Upper lobe of left lung (tissue), 6 donors: ENCODE data around the gene FBXO8. TPM values are rescaled to one million over a fixed set of nuclear protein-coding genes. Genes with fewer than 3 reads are reported as not detected.

Experiments
- ATAC-seq, 2 donors: fragments of 200-7000 bp; cut with Tn5 transposase; one replicate each; pipeline ENCODE4 v1.9.1; 2022; ENCODE audit warnings: mild to moderate bottlenecking in 2 of 2, moderate library complexity in 2 of 2; ENCODE audit not compliant: low FRiP score in 2 of 2
- DNase-seq, 2 donors: peaks; one replicate each; pipeline ENCODE4 v3.0.0-alpha.2; 2019 to 2020
- H3K27ac ChIP-seq, 4 donors: fragments of 200-600 bp; sonication (generic); one replicate each; pipeline ENCODE4 v1.5.1; 2016 to 2019
- H3K27me3 ChIP-seq, 4 donors: fragments of 200-600 bp; sonication (generic); one replicate each; pipeline ENCODE4 v1.5.1; 2017 to 2019
- H3K36me3 ChIP-seq, 4 donors: fragments of 200-600 bp; sonication (generic); one replicate each; pipeline ENCODE4 v1.5.1; 2016 to 2019
- H3K4me1 ChIP-seq, 4 donors: fragments of 200-600 bp; sonication (generic); one replicate each; pipeline ENCODE4 v1.5.1; 2018 to 2019
- H3K4me3 ChIP-seq, 4 donors: fragments of 200-600 bp; sonication (generic); one replicate each; pipeline ENCODE4 v1.5.1; 2017 to 2019; ENCODE audit warnings: mild to moderate bottlenecking in 2 of 4, moderate library complexity in 1 of 4
- H3K9me3 ChIP-seq, 4 donors: fragments of 200-600 bp; sonication (generic); one replicate each; pipeline ENCODE4 v1.5.1; 2018 to 2019
- EP300 ChIP-seq, 4 donors: sonication (generic); formaldehyde crosslinking; IDR thresholded peaks; one replicate each; pipeline ENCODE4 v1.5.1; 2017; ENCODE audit warnings: antibody characterized with exemption in 4 of 4, control low read depth in 2 of 4
- POLR2A ChIP-seq, 4 donors: fragments of 450-650 bp; IDR thresholded peaks; one replicate each; pipeline ENCODE4 v1.5.1; 2016 to 2017; ENCODE audit warnings: antibody characterized with exemption in 4 of 4, mild to moderate bottlenecking in 2 of 4
- POLR2AphosphoS5 ChIP-seq, 2 donors: sonication (generic); formaldehyde crosslinking; IDR thresholded peaks; one replicate each; pipeline ENCODE4 v1.5.1; 2017; ENCODE audit warnings: antibody characterized with exemption in 2 of 2
- WGBS, 2 donors: methylation state at CpG; one replicate each; pipeline ENCODE4 v1.1.5; 2017 to 2018; 5-methylcytosine and 5-hydroxymethylcytosine counted together
- total RNA-seq, 6 donors: library from RNA; depleted of rRNA in 4 of 6; stranded (reverse); fragments of >200 nt in 4 of 6; gene quantifications; one replicate each; pipeline versions ENCODE4 v1.1.0 to v1.2.1, GENCODE V29; 2016 to 2021
- TF ChIP-seq, protein P1 (sequence below), 6 experiments: fragments of 450-650 bp in 4 of 6; fragments of 200-600 bp in 2 of 6; sonication (generic) in 2 of 6; IDR thresholded peaks; one replicate each; pipeline ENCODE4 v1.5.1; 2016 to 2019; ENCODE audit warnings: antibody characterized with exemption in 6 of 6
- donor health status: DM: no; HTN: no; CAD: no; lungs with moderate emphysema.
- donor health status: DM: no; HTN: yes; CAD: no; lungs with severe emphysema.

The FBXO8 gene, protein sequence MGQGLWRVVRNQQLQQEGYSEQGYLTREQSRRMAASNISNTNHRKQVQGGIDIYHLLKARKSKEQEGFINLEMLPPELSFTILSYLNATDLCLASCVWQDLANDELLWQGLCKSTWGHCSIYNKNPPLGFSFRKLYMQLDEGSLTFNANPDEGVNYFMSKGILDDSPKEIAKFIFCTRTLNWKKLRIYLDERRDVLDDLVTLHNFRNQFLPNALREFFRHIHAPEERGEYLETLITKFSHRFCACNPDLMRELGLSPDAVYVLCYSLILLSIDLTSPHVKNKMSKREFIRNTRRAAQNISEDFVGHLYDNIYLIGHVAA
- total RNA-seq, result 10 to 100 TPM; 13.5 to 48.9 (median 26.1) TPM

DNA sequence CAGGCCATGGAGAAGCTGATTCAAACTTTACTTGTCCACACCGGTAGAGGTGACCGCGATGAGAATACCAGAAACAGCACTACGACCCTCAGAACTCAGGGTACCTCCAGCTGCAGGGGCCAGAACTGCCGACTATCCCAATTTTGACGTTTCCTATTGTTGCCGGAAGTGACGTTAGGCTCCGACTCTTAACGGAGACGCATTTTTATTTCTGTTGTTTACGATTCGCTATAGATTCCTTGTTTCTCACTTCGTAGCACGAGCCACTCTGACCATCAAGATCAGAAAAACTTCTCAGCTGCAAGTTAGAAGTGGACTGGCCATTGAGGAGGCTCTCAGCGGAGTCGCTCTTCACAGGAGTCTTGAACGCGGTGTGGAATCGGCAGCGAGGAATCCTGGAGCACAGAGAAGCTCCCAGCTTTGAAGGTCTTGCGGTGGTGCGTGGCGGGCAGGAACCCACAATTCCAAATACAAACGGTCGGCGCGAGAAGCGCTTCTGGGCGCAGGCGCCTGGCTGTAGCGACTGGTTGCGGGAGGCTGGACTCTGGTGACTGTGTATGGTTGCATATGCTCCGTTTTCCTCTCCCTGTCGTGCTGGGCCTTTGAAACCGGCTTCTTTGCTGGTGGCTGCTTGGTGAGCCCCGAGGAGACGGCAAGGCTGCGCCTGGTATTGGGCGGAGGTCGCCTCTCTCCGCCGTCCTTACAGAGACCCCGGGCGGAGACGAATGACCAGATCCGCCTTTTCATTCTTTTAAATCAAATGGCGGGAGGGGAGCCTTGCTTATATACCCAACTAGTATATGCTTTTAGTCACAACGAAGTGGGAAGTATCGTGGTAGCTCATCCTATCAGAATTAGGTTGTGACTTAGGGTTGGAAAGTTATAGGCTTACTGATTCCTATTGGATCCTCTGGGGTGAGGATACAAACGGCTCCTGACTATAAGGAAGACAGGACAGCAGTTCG, at the start of gene FBXO8, which contains the start of gene CEP44:
Gene FBXO8 (minus strand): TSS at position 161 of the 965 bp plus-strand sequence. CDS start 20,575 bp downstream, outside the sequence.
Gene CEP44 (plus strand): TSS at position 405 of the 965 bp plus-strand sequence. CDS start 15,211 bp downstream, outside the sequence.
- H3K4me1 ChIP-seq, result peaks cover 6 to 28% (median 25%) of the 10 kb centered on the region in 4 donors
- no peaks in the 10 kb centered on the region for H3K9me3 ChIP-seq
- whole genome bisulfite sequencing, 2 donors, result 1% methylated on average over 30 to 51 of the region's 52 CpGs
- no peaks in the 10 kb centered on the region for H3K36me3 ChIP-seq
- peak within 1 kb of the TSS; percentile 95 to 99 (median 97) for H3K27ac ChIP-seq
- peak; percentile 71 to 86 for DNase-seq
- peak; percentile 92 for ATAC-seq
- peak within 1 kb of the TSS; percentile 70 to 89 (median 78) for H3K4me3 ChIP-seq
- TF ChIP-seq, protein P1, sequence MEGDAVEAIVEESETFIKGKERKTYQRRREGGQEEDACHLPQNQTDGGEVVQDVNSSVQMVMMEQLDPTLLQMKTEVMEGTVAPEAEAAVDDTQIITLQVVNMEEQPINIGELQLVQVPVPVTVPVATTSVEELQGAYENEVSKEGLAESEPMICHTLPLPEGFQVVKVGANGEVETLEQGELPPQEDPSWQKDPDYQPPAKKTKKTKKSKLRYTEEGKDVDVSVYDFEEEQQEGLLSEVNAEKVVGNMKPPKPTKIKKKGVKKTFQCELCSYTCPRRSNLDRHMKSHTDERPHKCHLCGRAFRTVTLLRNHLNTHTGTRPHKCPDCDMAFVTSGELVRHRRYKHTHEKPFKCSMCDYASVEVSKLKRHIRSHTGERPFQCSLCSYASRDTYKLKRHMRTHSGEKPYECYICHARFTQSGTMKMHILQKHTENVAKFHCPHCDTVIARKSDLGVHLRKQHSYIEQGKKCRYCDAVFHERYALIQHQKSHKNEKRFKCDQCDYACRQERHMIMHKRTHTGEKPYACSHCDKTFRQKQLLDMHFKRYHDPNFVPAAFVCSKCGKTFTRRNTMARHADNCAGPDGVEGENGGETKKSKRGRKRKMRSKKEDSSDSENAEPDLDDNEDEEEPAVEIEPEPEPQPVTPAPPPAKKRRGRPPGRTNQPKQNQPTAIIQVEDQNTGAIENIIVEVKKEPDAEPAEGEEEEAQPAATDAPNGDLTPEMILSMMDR (IDR thresholded peaks at IDR 0.05), result no peak
- TF ChIP-seq EP300 (IDR thresholded peaks at IDR 0.05) (no peak), POLR2AphosphoS5 (IDR thresholded peaks at IDR 0.05) (peak; percentile 34 to 54), POLR2A (IDR thresholded peaks at IDR 0.05) (peak in 3 of 4 donors; percentile 40 to 59 (median 47))
- no peaks in the 10 kb centered on the region for H3K27me3 ChIP-seq

DNA sequence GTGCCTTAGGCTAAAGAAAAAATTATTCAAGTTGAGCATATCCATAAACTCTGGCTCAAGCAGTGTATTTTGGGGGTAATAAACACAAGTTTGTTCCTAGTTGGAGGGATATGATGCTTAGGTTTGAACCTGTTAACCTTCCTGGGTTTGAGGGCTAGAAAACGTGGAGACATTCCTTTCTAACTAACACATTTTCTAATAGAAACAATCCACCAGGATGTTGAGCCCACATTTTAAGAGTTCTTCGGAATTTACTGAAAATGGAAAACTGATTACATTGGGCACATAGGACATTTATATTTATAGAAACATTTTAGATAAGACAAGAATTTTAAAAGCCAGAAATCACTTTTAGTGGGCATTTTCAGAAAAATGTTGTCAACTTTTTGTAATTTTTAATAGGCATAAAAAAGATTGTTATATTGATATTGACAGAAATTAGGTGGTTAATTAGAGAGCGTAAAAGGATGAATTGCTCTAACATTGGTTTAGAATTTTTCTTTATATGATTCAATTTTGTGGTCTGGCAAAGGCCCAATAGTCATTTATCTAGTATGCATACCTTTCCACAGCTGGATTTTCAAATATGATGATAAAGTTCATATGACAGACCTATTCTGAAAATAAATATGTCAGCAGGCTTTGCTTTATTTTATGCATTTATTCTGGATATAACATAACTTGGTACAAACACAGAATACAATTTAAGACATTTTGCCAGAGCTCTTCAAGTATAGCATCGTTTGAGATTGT, 49.5 kb upstream of the FBXO8 start:
- 82 to 85% methylated on average over 4 of the region's 4 CpGs for WGBS, 2 donors
- Histone ChIP-seq H3K9me3 (no peaks in the 10 kb centered on the region), H3K4me1 (no peaks in the 10 kb centered on the region), H3K4me3 (no peak overlapping the region), H3K27ac (no peak overlapping the region), H3K36me3 (no peaks in the 10 kb centered on the region), H3K27me3 (no peaks in the 10 kb centered on the region)
- ATAC-seq (no peak), DNase-seq (no peak)
- TF ChIP-seq POLR2AphosphoS5 (IDR thresholded peaks at IDR 0.05) (no peak), EP300 (IDR thresholded peaks at IDR 0.05) (no peak), POLR2A (IDR thresholded peaks at IDR 0.05) (no peak)
- TF ChIP-seq, protein P1 (IDR thresholded peaks at IDR 0.05), result no peak

DNA sequence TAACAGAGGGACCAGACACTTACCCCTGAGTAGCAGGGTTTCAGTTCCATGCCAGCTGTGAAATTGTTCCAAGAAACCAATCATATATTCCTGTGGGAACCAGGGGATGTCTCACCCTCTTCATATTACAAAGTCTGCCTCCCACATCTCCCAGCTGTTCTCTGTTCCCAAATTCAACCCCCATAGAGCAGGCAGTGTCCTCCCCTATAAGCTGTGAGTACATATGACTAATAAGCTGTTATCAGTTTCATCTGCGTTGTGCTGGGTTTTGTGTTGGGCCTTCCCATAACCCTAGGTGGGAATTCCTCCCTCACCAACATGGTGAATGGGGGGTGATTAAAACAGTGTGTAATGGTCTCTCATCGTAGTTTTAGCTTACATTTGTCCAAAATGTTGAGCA, 41.3 kb upstream of the FBXO8 start:
- 84 to 86% methylated on average over 2 of the region's 2 CpGs for WGBS, 2 donors
- no peak for ATAC-seq
- no peak for TF ChIP-seq POLR2AphosphoS5 (IDR thresholded peaks at IDR 0.05)
- no peak for TF ChIP-seq EP300 (IDR thresholded peaks at IDR 0.05)
- no peak for TF ChIP-seq POLR2A (IDR thresholded peaks at IDR 0.05)
- TF ChIP-seq, protein P1 (IDR thresholded peaks at IDR 0.05), result no peak

DNA sequence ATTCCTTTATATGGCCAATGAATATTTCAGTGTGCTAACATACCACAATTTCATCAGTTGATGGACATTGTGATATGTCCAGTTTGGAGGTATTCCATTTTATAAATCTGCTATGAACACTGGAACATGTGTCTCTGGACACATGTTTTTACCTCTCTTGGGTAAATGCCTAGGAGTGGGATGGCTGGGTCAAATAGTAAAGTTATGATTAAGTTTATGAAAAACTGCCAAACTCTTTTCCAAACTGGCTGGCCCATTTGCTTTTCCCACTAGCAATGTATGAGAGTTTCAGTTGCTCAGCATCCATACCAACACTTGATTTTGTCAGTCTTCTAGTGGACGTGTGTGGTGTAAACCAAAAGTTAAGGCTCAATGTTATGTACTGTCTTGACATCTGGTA, 40.8 kb upstream of the FBXO8 start:
- 86 to 94% methylated on average over 1 of the region's 1 CpG for WGBS, 2 donors

More for the DNA sequence above, 41.3 kb upstream of the FBXO8 start:
- no peaks in the 10 kb centered on the region for H3K27me3 ChIP-seq
- DNase-seq, result no peak
- no peaks in the 10 kb centered on the region for H3K36me3 ChIP-seq
- no peak overlapping the region for H3K27ac ChIP-seq
- no peak overlapping the region for H3K4me3 ChIP-seq
- H3K4me1 ChIP-seq, result peaks cover 0 to 5% (median 0%) of the 10 kb centered on the region in 4 donors
- H3K9me3 ChIP-seq, result no peaks in the 10 kb centered on the region

More for the DNA sequence above, 40.8 kb upstream of the FBXO8 start:
- no peak for DNase-seq
- no peak overlapping the region for H3K4me3 ChIP-seq
- no peak for TF ChIP-seq POLR2AphosphoS5 (IDR thresholded peaks at IDR 0.05)
- TF ChIP-seq POLR2A (IDR thresholded peaks at IDR 0.05), result no peak
- TF ChIP-seq, protein P1 (IDR thresholded peaks at IDR 0.05), result no peak
- TF ChIP-seq EP300 (IDR thresholded peaks at IDR 0.05), result no peak
- no peaks in the 10 kb centered on the region for H3K36me3 ChIP-seq
- no peak for ATAC-seq
- H3K4me1 ChIP-seq, result peaks cover 0 to 5% (median 0%) of the 10 kb centered on the region in 4 donors
- H3K27me3 ChIP-seq, result no peaks in the 10 kb centered on the region
- no peaks in the 10 kb centered on the region for H3K9me3 ChIP-seq
- no peak overlapping the region for H3K27ac ChIP-seq
